ENCODE data around the gene CCDC187. TPM values are rescaled to one million over a fixed set of nuclear protein-coding genes. Genes with fewer than 3 reads are reported as not detected.

CCDC187 gene
- total and polyA plus RNA-seq, 2 donors: 0.23 to 0.24 TPM

DNA sequence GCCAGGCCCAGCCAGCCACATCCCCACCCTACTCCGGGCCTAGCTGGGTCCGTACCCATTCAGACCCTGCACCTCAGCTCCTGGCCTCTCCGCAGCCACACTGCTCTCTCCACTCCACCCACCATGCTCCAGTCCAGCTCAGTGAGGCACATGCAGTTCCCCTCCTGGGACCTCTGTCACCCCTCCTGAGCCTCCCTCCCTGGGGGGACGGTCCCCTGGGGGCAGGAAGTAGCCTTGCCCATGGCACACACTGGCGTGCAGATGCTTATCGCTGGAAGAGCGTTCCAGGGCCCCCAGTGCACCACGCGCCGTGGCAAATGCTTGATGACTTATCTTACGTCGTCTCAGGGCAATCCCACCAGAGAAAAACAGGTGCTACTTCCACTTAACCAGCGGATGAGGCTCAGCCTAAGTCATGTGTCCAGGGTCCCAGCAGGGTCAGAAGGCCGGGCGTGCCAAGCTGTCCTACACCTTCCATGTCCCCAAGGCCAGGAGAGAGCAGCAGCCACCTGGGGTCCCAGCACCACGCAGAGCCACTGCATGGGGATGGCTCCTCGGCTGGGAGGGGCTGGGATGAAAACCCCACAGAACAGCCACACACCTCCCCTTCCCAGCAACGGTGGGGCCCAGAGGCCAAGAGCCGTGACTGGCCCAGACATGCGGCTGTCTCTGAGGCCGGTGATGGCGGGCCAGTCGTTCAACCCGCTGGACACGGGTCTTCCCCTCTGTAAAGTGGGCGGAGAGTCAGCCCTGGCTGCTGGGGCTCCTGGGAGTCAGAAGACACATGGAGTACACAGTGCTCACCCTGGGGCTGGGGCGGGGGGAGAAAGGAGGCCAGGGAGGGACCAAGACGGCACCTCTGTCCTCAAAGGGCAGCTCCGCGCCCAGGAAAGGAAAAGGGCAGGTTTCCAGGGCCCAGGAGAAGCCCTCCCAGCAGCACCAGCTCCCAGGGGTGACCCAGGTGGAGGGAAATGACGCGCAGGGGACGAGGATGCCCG is 2.6 kb upstream of the CCDC187 start:
- Histone ChIP-seq H3K36me3 (ENCODE audit: control insufficient read depth in 2 of 2, insufficient read depth in 2 of 2, low read length in 1 of 2) (no peaks in the 10 kb centered on the region), H3K4me3 (ENCODE audit: low read length in 2 of 2) (no peak overlapping the region), H3K4me1 (ENCODE audit: control insufficient read depth in 2 of 2, insufficient read depth in 2 of 2, low read length in 2 of 2) (peaks cover 7 to 34% of the 10 kb centered on the region in 2 donors), H3K9me3 (ENCODE audit: control insufficient read depth in 2 of 2, insufficient read depth in 1 of 2, low read length in 1 of 2) (peaks cover 0 to 6% of the 10 kb centered on the region in 2 donors), H3K27ac (ENCODE audit: low read depth in 1 of 2, low read length in 1 of 2) (no peak overlapping the region), H3K27me3 (ENCODE audit: control insufficient read depth in 2 of 2, insufficient read depth in 1 of 2, low read length in 1 of 2) (peaks cover 0 to 14% of the 10 kb centered on the region in 2 donors)
- DNase-seq (ENCODE audit: low read depth in 6 of 9, low spot score in 9 of 9): no peak
- 25% methylated on average over 34 of the region's 34 CpGs for WGBS

DNA sequence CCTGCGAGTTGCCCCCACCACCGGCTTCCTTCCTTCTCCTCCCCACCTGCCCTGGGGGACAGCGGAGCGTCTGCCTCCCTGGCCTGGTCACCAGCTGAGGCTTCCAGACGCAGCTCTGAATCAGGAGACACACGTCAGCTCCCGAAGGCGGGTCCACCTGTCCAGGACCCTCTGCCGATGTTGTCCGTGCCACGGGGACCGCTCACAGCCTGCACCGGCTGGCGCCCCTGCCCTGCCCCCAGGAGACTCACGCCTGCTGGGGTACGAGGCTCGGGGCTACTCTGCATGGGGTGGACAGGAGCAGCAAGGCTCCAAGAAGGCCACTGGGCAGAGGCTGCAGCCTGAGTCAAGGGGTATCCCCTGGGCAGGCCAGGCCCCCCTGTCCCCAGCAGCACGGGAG is 1.9 kb upstream of the CCDC187 start:
- no peak for DNase-seq (ENCODE audit: low read depth in 6 of 9, low spot score in 9 of 9)
- no peak overlapping the region for H3K4me3 ChIP-seq (ENCODE audit: low read length in 2 of 2)
- peaks cover 4 to 27% of the 10 kb centered on the region in 2 donors for H3K4me1 ChIP-seq (ENCODE audit: control insufficient read depth in 2 of 2, insufficient read depth in 2 of 2, low read length in 2 of 2)
- H3K9me3 ChIP-seq (ENCODE audit: control insufficient read depth in 2 of 2, insufficient read depth in 1 of 2, low read length in 1 of 2): peaks cover 0 to 6% of the 10 kb centered on the region in 2 donors
- H3K27me3 ChIP-seq (ENCODE audit: control insufficient read depth in 2 of 2, insufficient read depth in 1 of 2, low read length in 1 of 2): peaks cover 0 to 14% of the 10 kb centered on the region in 2 donors
- no peak overlapping the region for H3K27ac ChIP-seq (ENCODE audit: low read depth in 1 of 2, low read length in 1 of 2)
- H3K36me3 ChIP-seq (ENCODE audit: control insufficient read depth in 2 of 2, insufficient read depth in 2 of 2, low read length in 1 of 2): no peaks in the 10 kb centered on the region
- WGBS: 46% methylated on average over 18 of the region's 18 CpGs

DNA sequence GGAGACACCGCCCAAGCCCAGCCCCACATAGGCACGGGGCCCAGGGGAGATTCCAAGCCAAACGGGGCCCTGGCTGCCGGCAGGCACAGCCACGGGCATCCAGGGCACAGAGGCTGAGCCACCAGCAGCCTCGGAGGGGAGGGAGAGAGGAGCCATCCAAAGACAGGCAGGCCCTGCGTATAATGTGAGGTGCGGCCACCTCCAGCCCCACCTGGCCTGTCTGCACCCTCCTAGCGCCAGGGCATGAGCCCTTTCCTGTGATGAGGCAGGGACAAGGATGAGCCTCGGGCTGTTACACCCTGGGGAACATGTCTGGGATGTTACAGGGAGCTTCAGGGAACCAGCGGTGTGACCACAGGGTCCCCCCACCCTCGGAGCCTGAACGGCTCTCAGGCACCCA is 1.1 kb upstream of the CCDC187 start:
- Histone ChIP-seq H3K4me1 (ENCODE audit: control insufficient read depth in 2 of 2, insufficient read depth in 2 of 2, low read length in 2 of 2) (peaks cover 4 to 19% of the 10 kb centered on the region in 2 donors), H3K27ac (ENCODE audit: low read depth in 1 of 2, low read length in 1 of 2) (no peak overlapping the region), H3K4me3 (ENCODE audit: low read length in 2 of 2) (no peak overlapping the region), H3K9me3 (ENCODE audit: control insufficient read depth in 2 of 2, insufficient read depth in 1 of 2, low read length in 1 of 2) (peaks cover 0 to 6% of the 10 kb centered on the region in 2 donors), H3K36me3 (ENCODE audit: control insufficient read depth in 2 of 2, insufficient read depth in 2 of 2, low read length in 1 of 2) (no peaks in the 10 kb centered on the region), H3K27me3 (ENCODE audit: control insufficient read depth in 2 of 2, insufficient read depth in 1 of 2, low read length in 1 of 2) (peaks cover 0 to 14% of the 10 kb centered on the region in 2 donors)
- DNase-seq (ENCODE audit: low read depth in 6 of 9, low spot score in 9 of 9): no peak
- 94% methylated on average over 13 of the region's 13 CpGs for WGBS

- Histone ChIP-seq H3K4me3 (ENCODE audit: low read length in 2 of 2) (no peak overlapping the region), H3K27me3 (ENCODE audit: control insufficient read depth in 2 of 2, insufficient read depth in 1 of 2, low read length in 1 of 2) (peaks cover 0 to 14% of the 10 kb centered on the region in 2 donors), H3K27ac (ENCODE audit: low read depth in 1 of 2, low read length in 1 of 2) (no peak overlapping the region), H3K4me1 (ENCODE audit: control insufficient read depth in 2 of 2, insufficient read depth in 2 of 2, low read length in 2 of 2) (peaks cover 4 to 18% of the 10 kb centered on the region in 2 donors), H3K9me3 (ENCODE audit: control insufficient read depth in 2 of 2, insufficient read depth in 1 of 2, low read length in 1 of 2) (peaks cover 0 to 6% of the 10 kb centered on the region in 2 donors), H3K36me3 (ENCODE audit: control insufficient read depth in 2 of 2, insufficient read depth in 2 of 2, low read length in 1 of 2) (no peaks in the 10 kb centered on the region)
- no peak for DNase-seq (ENCODE audit: low read depth in 6 of 9, low spot score in 9 of 9)
- WGBS: 95% methylated on average over 10 of the region's 10 CpGs
Measured at GRCh38 chr9:136304456-136304855, 562 bp upstream of the CCDC187 start.

DNA sequence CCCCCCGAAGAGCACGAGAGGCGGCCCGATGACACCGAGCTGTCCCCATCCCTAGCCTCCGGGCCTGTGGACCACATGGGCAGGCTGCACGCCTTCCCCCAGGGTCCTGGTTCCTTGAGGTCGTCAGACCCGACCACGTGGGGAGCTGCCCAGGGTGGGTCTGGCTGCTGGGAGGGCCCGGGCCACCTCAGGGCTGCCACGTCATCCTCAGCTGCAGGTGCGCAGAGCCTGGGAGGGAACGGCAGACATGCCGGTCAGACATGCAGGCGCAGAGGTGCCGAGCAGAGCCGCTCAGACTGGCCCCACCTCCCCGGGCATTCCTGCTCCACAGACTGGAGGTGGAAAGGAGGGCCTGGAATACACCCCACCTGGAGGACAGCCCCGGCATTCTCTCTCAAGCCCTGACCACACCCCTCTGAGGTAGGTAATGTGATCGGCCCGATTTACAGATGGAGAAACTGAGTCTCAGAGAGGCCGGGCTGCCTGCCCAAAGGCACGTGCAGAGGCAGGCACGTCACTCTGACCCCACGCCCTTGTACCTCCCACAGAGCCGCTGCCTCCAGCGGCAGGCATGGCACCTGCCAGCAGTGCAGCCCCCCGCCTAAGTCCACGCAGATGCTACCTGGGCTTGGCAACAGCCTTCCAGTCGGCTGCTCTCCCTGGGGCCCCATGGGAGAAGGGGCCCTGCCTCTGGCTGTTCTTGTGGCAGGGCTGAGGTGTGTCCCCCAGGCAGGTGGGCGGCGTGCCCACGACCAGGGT is 649 bp downstream of the CCDC187 start:
- Histone ChIP-seq H3K9me3 (ENCODE audit: control insufficient read depth in 2 of 2, insufficient read depth in 1 of 2, low read length in 1 of 2) (peaks cover 0 to 5% of the 10 kb centered on the region in 2 donors), H3K4me1 (ENCODE audit: control insufficient read depth in 2 of 2, insufficient read depth in 2 of 2, low read length in 2 of 2) (peaks cover 0 to 11% of the 10 kb centered on the region in 2 donors), H3K27me3 (ENCODE audit: control insufficient read depth in 2 of 2, insufficient read depth in 1 of 2, low read length in 1 of 2) (peaks cover 0 to 14% of the 10 kb centered on the region in 2 donors), H3K27ac (ENCODE audit: low read depth in 1 of 2, low read length in 1 of 2) (no peak overlapping the region), H3K36me3 (ENCODE audit: control insufficient read depth in 2 of 2, insufficient read depth in 2 of 2, low read length in 1 of 2) (no peaks in the 10 kb centered on the region), H3K4me3 (ENCODE audit: low read length in 2 of 2) (no peak overlapping the region)
- no peak for DNase-seq (ENCODE audit: low read depth in 6 of 9, low spot score in 9 of 9)
- 93% methylated on average over 34 of the region's 34 CpGs for WGBS

DNA sequence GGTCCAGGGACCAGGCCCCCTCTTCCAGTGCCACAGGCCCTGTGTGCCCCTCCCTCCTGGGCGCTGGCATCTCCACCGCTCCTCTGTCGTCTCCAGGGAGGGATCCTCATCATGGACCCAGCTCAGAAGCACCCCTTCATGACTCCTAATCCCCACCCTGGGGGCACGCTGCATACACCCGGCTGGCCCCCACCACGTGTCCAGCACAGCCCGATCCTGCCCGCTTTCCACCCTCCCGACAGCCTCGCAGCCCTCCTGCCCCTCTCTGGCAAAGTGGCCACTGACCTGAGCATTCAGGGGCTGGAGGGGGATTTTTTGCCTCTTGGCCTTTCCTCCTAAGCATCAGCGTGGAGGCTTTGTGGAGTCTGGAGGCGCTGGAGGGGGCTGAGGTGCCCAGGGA is 1.4 kb downstream of the CCDC187 start:
- Histone ChIP-seq H3K36me3 (ENCODE audit: control insufficient read depth in 2 of 2, insufficient read depth in 2 of 2, low read length in 1 of 2) (no peaks in the 10 kb centered on the region), H3K27ac (ENCODE audit: low read depth in 1 of 2, low read length in 1 of 2) (no peak overlapping the region), H3K27me3 (ENCODE audit: control insufficient read depth in 2 of 2, insufficient read depth in 1 of 2, low read length in 1 of 2) (peaks cover 0 to 14% of the 10 kb centered on the region in 2 donors), H3K9me3 (ENCODE audit: control insufficient read depth in 2 of 2, insufficient read depth in 1 of 2, low read length in 1 of 2) (peaks cover 0 to 2% of the 10 kb centered on the region in 2 donors), H3K4me1 (ENCODE audit: control insufficient read depth in 2 of 2, insufficient read depth in 2 of 2, low read length in 2 of 2) (peaks cover 0 to 11% of the 10 kb centered on the region in 2 donors), H3K4me3 (ENCODE audit: low read length in 2 of 2) (no peak overlapping the region)
- WGBS: 97% methylated on average over 12 of the region's 12 CpGs
- no peak for DNase-seq (ENCODE audit: low read depth in 6 of 9, low spot score in 9 of 9)

DNA sequence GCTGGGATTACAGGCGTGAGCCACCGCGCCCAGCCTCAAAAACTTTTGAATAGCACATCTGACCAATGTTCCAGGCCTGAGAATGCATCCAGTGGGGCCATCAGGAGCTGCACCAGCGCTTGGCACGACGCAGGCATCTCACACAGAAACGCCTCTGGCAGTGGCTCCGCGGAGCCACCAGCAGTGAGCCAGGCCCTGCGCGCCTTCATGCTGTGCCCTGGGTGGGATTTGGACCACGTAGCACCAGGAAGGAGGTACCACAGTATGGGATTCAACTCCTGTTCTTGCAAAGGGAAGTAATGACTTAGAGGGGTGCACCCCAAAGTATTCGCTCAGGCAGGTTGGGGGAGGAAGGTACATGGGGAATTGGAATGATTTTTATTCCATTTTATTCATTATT is 3.0 kb downstream of the CCDC187 start:
- DNase-seq (ENCODE audit: low read depth in 6 of 9, low spot score in 9 of 9): no peak

DNA sequence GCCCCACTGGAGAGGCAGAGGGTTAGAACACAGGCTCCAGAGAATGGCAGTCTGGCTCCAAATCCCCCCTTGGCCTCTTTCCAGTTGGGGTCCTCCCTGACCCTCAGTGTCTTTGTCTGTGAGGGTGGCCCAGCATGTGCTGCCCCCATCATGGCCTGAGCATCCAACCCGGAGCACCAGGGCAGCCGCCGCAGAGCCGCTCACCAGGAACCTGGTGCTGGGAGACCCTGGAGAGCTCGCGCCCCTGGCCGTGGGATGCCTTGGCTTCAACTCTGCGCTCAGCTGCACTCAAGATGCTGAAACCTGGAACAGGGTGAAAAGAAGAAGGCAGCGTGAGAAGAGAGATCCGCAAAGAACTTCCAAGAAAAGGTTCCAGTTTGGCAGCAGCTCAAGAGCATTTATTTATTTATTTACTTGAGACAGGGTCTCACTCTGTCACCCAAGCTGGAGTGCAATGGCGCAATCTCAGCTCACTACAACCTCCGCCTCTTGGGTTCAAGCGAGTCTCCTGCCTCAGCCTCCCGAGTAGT is 3.8 kb downstream of the CCDC187 start:
- H3K27me3 ChIP-seq (ENCODE audit: control insufficient read depth in 2 of 2, insufficient read depth in 1 of 2, low read length in 1 of 2): no peaks in the 10 kb centered on the region
- no peak overlapping the region for H3K4me3 ChIP-seq (ENCODE audit: low read length in 2 of 2)
- no peak for DNase-seq (ENCODE audit: low read depth in 6 of 9, low spot score in 9 of 9)
- H3K27ac ChIP-seq (ENCODE audit: low read depth in 1 of 2, low read length in 1 of 2): no peak overlapping the region
- WGBS: 93% methylated on average over 14 of the region's 14 CpGs
- no peaks in the 10 kb centered on the region for H3K4me1 ChIP-seq (ENCODE audit: control insufficient read depth in 2 of 2, insufficient read depth in 2 of 2, low read length in 2 of 2)
- no peaks in the 10 kb centered on the region for H3K36me3 ChIP-seq (ENCODE audit: control insufficient read depth in 2 of 2, insufficient read depth in 2 of 2, low read length in 1 of 2)
- no peaks in the 10 kb centered on the region for H3K9me3 ChIP-seq (ENCODE audit: control insufficient read depth in 2 of 2, insufficient read depth in 1 of 2, low read length in 1 of 2)

More for the DNA sequence above, 3.0 kb downstream of the CCDC187 start:
- Histone ChIP-seq H3K4me1 (ENCODE audit: control insufficient read depth in 2 of 2, insufficient read depth in 2 of 2, low read length in 2 of 2) (no peaks in the 10 kb centered on the region), H3K27ac (ENCODE audit: low read depth in 1 of 2, low read length in 1 of 2) (no peak overlapping the region), H3K36me3 (ENCODE audit: control insufficient read depth in 2 of 2, insufficient read depth in 2 of 2, low read length in 1 of 2) (no peaks in the 10 kb centered on the region), H3K27me3 (ENCODE audit: control insufficient read depth in 2 of 2, insufficient read depth in 1 of 2, low read length in 1 of 2) (peaks cover 0 to 3% of the 10 kb centered on the region in 2 donors), H3K4me3 (ENCODE audit: low read length in 2 of 2) (no peak overlapping the region), H3K9me3 (ENCODE audit: control insufficient read depth in 2 of 2, insufficient read depth in 1 of 2, low read length in 1 of 2) (no peaks in the 10 kb centered on the region)
- 97% methylated on average over 13 of the region's 13 CpGs for WGBS

Data from thymus (tissue), 11 donors.